Endothelial cell of umbilical vein (primary cell): ENCODE measurements around the gene C6orf89. TPM values are rescaled to one million over a fixed set of nuclear protein-coding genes. Genes with fewer than 3 reads are reported as not detected.
A peak's percentile ranks its signal among the peaks of the same experiment; 100 is the strongest.

Experiments
- BruUV-seq: library from RNA; stranded (reverse); fragments of 400-500 nt; replicated peaks from 2 replicates; lab custom pipeline; 2021; lab: Mats Ljungman, UMichigan
- CTCF ChIA-PET: fragments of 300-600, 350-600 bp; sonication (Branson Sonifier 250); formaldehyde crosslinking; loops from one replicate; lab custom pipeline; 2021; ENCODE audit warnings: antibody characterized with exemption, inconsistent platforms; lab: Charles Lee
- POLR2A ChIA-PET: fragments of 300-600, 350-600 bp; sonication (Branson Sonifier 250); formaldehyde crosslinking; loops from one replicate; lab custom pipeline; 2021; ENCODE audit warnings: antibody characterized with exemption, inconsistent platforms; lab: Charles Lee
- DNase-seq: peaks from one replicate; pipeline ENCODE4 v3.0.0-alpha.2; 2011; ENCODE audit warnings: low read depth, low spot score
- FAIRE-seq: peaks from 2 replicates; lab custom pipeline; 2011; peaks lifted over from hg19 to GRCh38; lab: Jason Lieb, UNC
- H2AFZ ChIP-seq: 2 replicates; pipeline ENCODE4 v1.6.0; 2012; ENCODE audit warnings: low read depth, low read length, control low read depth, inconsistent platforms
- H3K27ac ChIP-seq: 2 replicates; pipeline ENCODE4 v1.5.1; 2011; ENCODE audit warnings: low read depth, mild to moderate bottlenecking, control low read depth, low read length, moderate library complexity; ENCODE audit not compliant: insufficient read depth
- H3K27me3 ChIP-seq, 2 experiments: 2 replicates each; pipeline versions ENCODE4 v1.6.0 to v1.6.1; 2011; ENCODE audit warnings: low read length in 2 of 2, mixed read lengths in 1 of 2; ENCODE audit not compliant: control insufficient read depth in 2 of 2, insufficient read depth in 2 of 2
- H3K36me3 ChIP-seq, 2 experiments: 2 replicates in 1 of 2; 3 replicates in 1 of 2; pipeline ENCODE4 v1.5.1; 2011; ENCODE audit warnings: low read length in 2 of 2, mild to moderate bottlenecking in 1 of 2, moderate library complexity in 1 of 2; ENCODE audit not compliant: control insufficient read depth in 2 of 2, insufficient read depth in 2 of 2; ENCODE audit errors: extremely low read depth in 1 of 2
- H3K4me1 ChIP-seq: 3 replicates; pipeline ENCODE4 v1.5.1; 2011; ENCODE audit warnings: mild to moderate bottlenecking, low read length; ENCODE audit not compliant: control insufficient read depth, insufficient read depth; ENCODE audit errors: extremely low read depth
- H3K4me2 ChIP-seq: 2 replicates; pipeline ENCODE4 v1.6.1; 2011; ENCODE audit warnings: low read length, control low read depth, mixed read lengths; ENCODE audit not compliant: insufficient read depth
- H3K4me3 ChIP-seq, 3 experiments: fragments of 200-600 bp in 1 of 3; sonication (generic), shearing (Covaris generic) in 1 of 3; replicated peaks in 1 of 3; 2 replicates each; pipeline ENCODE4 v1.5.1; 2011 to 2016; ENCODE audit warnings: control low read depth in 3 of 3, low read length in 3 of 3, mild to moderate bottlenecking in 2 of 3, inconsistent platforms in 1 of 3, low read depth in 1 of 3, moderate library complexity in 1 of 3; ENCODE audit not compliant: insufficient read depth in 1 of 3
- H3K79me2 ChIP-seq: 2 replicates; pipeline ENCODE4 v1.6.0; 2012; ENCODE audit warnings: low read length, inconsistent platforms; ENCODE audit not compliant: control insufficient read depth, insufficient read depth
- H3K9ac ChIP-seq: replicated peaks from 2 replicates; pipeline ENCODE3; 2011; ENCODE audit warnings: low read length, control low read depth; ENCODE audit not compliant: insufficient read depth; ENCODE audit errors: extremely low read depth
- H3K9me1 ChIP-seq: replicated peaks from 3 replicates; pipeline ENCODE4 v1.6.0; 2011; ENCODE audit warnings: mild to moderate bottlenecking, low read length; ENCODE audit not compliant: control insufficient read depth, insufficient read depth; ENCODE audit errors: extremely low read depth
- H3K9me3 ChIP-seq: replicated peaks from 2 replicates; pipeline ENCODE4 v1.5.1; 2012; ENCODE audit warnings: low read length, inconsistent platforms; ENCODE audit not compliant: control insufficient read depth, insufficient read depth
- H4K20me1 ChIP-seq: replicated peaks from 2 replicates; pipeline ENCODE3; 2011; ENCODE audit warnings: mild to moderate bottlenecking, low read length; ENCODE audit not compliant: control insufficient read depth, insufficient read depth; ENCODE audit errors: extremely low read depth
- EZH2 ChIP-seq: IDR thresholded peaks from 2 replicates; pipeline ENCODE4 v1.6.1; 2012; ENCODE audit warnings: borderline replicate concordance, low read depth, mild to moderate bottlenecking, moderate library complexity, low read length, inconsistent platforms; ENCODE audit not compliant: severe bottlenecking
- FOS ChIP-seq: IDR thresholded peaks from 2 replicates; pipeline ENCODE4 v1.6.1; 2011; ENCODE audit warnings: mild to moderate bottlenecking, low read length, moderate library complexity, borderline replicate concordance; ENCODE audit not compliant: insufficient read depth
- GATA2 ChIP-seq: IDR thresholded peaks from 2 replicates; pipeline ENCODE4 v1.7.0; 2011; ENCODE audit warnings: low read depth, mild to moderate bottlenecking, moderate library complexity, mixed read lengths, low read length; ENCODE audit not compliant: insufficient read length, insufficient read depth
- JUN ChIP-seq: IDR thresholded peaks from 2 replicates; pipeline ENCODE4 v1.6.1; 2011; ENCODE audit warnings: borderline replicate concordance, low read depth; ENCODE audit not compliant: insufficient read length, insufficient read depth
- MYC ChIP-seq: IDR thresholded peaks from one replicate; pipeline ENCODE4 v1.6.1; 2011; ENCODE audit warnings: mild to moderate bottlenecking, low read depth, low read length
- POLR2A ChIP-seq: IDR thresholded peaks from 2 replicates; pipeline ENCODE4 v1.6.1; 2012; ENCODE audit warnings: low read depth, mild to moderate bottlenecking, control low read depth, low read length
- POLR2AphosphoS5 ChIP-seq: IDR thresholded peaks from 2 replicates; pipeline ENCODE4 v1.6.1; 2012; ENCODE audit warnings: low read depth, mild to moderate bottlenecking, control low read depth, low read length, moderate library complexity; ENCODE audit not compliant: insufficient read depth
- dilution Hi-C: fragments of 300-500 bp; cut with MboI; formaldehyde crosslinking; loops from one replicate; pipeline ENCODE4 v1.15.0; 2019; ENCODE audit warnings: low sequenced_read_pairs; ENCODE audit not compliant: extremely low pct_ligation_motif_present
- intact Hi-C: fragments of 100-400 bp; cut with micrococcal nuclease; formaldehyde crosslinking; loops from one replicate; pipeline ENCODE4 v1.10.0; 2022
- polyA plus RNA-seq, 4 experiments: library from polyadenylated mRNA; depleted of rRNA in 3 of 4; stranded (reverse) in 3 of 4; unstranded in 1 of 4; fragments of >200 nt; gene quantifications; 2 replicates each; pipeline versions ENCODE4 v1.2.1 to v1.2.3, GENCODE V29; 2011 to 2012; ENCODE audit warnings: missing spikeins in 1 of 4
- total RNA-seq: library from RNA; stranded (reverse); gene quantifications from 2 replicates; pipeline ENCODE4 v1.2.3, GENCODE V29; 2021
- TF ChIP-seq, protein P1 (sequence below), 2 donors: IDR thresholded peaks; 1 replicate in 1 of 2; 2 replicates in 1 of 2; pipeline ENCODE4 v1.5.1; 2011; ENCODE audit warnings: low read length in 2 of 2, mild to moderate bottlenecking in 2 of 2, moderate library complexity in 2 of 2, control low read depth in 1 of 2, inconsistent platforms in 1 of 2, low read depth in 1 of 2; ENCODE audit not compliant: insufficient read depth in 1 of 2; ENCODE audit errors: extremely low read depth in 1 of 2
- TF ChIP-seq, protein P2 (sequence below): IDR thresholded peaks from 2 replicates; pipeline ENCODE4 v1.6.1; 2011; ENCODE audit not compliant: insufficient read depth, insufficient read length

C6orf89 gene
- total and polyA plus RNA-seq, 2 donors (not counting 3 experiments of a cell fraction or from before 2014, with no cell fraction given), result 18.2 to 34.0 TPM

- BruUV-seq, result TSS peak; percentile 93
- H3K4me2 ChIP-seq, result no peak overlapping the region
- DNase-seq (no peak), FAIRE-seq (no peak)
- no peak overlapping the region for H2AFZ ChIP-seq
- H3K36me3 ChIP-seq, result peaks cover 23 to 55% of the 10 kb centered on the region in 2 experiments
- no peak overlapping the region for H3K9ac ChIP-seq
- intact Hi-C loops (no loop called here), dilution Hi-C loops (no loop called here)
- no peaks in the 10 kb centered on the region for H3K9me3 ChIP-seq
- no peaks in the 10 kb centered on the region for H3K4me1 ChIP-seq
- ChIA-PET CTCF (interaction anchor here (0.8 kb wide), 1 partner anchor 50 kb away, joined by 3 read pairs; no protein-coding TSS in a partner anchor), POLR2A (interaction anchor here (0.6 kb wide), 1 partner anchor 424 kb away, joined by 4 read pairs; no protein-coding TSS in a partner anchor)
- no peaks in the 10 kb centered on the region for H3K79me2 ChIP-seq
- no peaks in the 10 kb centered on the region for H4K20me1 ChIP-seq
- TF ChIP-seq EZH2 (no peak), JUN (no peak), POLR2A (no peak), POLR2AphosphoS5 (no peak), GATA2 (no peak), MYC (no peak), FOS (no peak)
- TF ChIP-seq, protein P1, sequence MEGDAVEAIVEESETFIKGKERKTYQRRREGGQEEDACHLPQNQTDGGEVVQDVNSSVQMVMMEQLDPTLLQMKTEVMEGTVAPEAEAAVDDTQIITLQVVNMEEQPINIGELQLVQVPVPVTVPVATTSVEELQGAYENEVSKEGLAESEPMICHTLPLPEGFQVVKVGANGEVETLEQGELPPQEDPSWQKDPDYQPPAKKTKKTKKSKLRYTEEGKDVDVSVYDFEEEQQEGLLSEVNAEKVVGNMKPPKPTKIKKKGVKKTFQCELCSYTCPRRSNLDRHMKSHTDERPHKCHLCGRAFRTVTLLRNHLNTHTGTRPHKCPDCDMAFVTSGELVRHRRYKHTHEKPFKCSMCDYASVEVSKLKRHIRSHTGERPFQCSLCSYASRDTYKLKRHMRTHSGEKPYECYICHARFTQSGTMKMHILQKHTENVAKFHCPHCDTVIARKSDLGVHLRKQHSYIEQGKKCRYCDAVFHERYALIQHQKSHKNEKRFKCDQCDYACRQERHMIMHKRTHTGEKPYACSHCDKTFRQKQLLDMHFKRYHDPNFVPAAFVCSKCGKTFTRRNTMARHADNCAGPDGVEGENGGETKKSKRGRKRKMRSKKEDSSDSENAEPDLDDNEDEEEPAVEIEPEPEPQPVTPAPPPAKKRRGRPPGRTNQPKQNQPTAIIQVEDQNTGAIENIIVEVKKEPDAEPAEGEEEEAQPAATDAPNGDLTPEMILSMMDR (IDR thresholded peaks at IDR 0.05; ENCODE audit: extremely low read depth in 1 of 2, insufficient read depth in 1 of 2, low read depth in 1 of 2, low read length in 2 of 2), result no peak
- TF ChIP-seq, protein P2, sequence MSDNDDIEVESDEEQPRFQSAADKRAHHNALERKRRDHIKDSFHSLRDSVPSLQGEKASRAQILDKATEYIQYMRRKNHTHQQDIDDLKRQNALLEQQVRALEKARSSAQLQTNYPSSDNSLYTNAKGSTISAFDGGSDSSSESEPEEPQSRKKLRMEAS, result no peak
- H3K9me1 ChIP-seq, result no peaks in the 10 kb centered on the region
- no peak overlapping the region for H3K27ac ChIP-seq
- H3K27me3 ChIP-seq, result no peaks in the 10 kb centered on the region
- no peak overlapping the region for H3K4me3 ChIP-seq
Observed at GRCh38 chr6:36968266-36968977, 82.7 kb downstream of the C6orf89 start.
